GM12878 (cell line): ENCODE measurements around the gene DOP1A.
A peak's percentile ranks its signal among the peaks of the same experiment; 100 is the strongest.

Experiments used
- FOS ChIP-seq: IDR thresholded peaks from 3 replicates; pipeline ENCODE4 v1.6.1; 2011; ENCODE audit warnings: borderline replicate concordance; ENCODE audit not compliant: insufficient read length; ENCODE audit errors: extremely low read depth
- NRF1 ChIP-seq: conservative IDR thresholded peaks from 2 replicates; pipeline ENCODE4 v1.6.1; 2011; ENCODE audit warnings: mild to moderate bottlenecking, low read depth, low read length, improper control_type of control experiment
- SIN3A ChIP-seq: IDR thresholded peaks from 2 replicates; pipeline ENCODE4 v1.6.1; 2012; ENCODE audit warnings: low read depth, low read length, improper control_type of control experiment
- TAF1 ChIP-seq: IDR thresholded peaks from 2 replicates; pipeline ENCODE4 v1.6.1; 2011; ENCODE audit warnings: mild to moderate bottlenecking, low read depth, low read length, borderline replicate concordance
- ZBED1 ChIP-seq: IDR thresholded peaks from 2 replicates; pipeline ENCODE4 v1.6.1; 2016; ENCODE audit warnings: borderline replicate concordance
- TF ChIP-seq, protein P1 (sequence below), 3 experiments: IDR thresholded peaks in 2 of 3; conservative IDR thresholded peaks in 1 of 3; 2 replicates each; pipeline ENCODE4 v1.5.1; 2011; ENCODE audit warnings: low read depth in 3 of 3, low read length in 3 of 3, mild to moderate bottlenecking in 3 of 3, control low read depth in 2 of 3, moderate library complexity in 2 of 3, inconsistent platforms in 1 of 3, mixed read lengths in 1 of 3; ENCODE audit not compliant: control insufficient read depth in 2 of 3, insufficient read depth in 1 of 3; ENCODE audit errors: extremely low read depth in 1 of 3
- TF ChIP-seq, protein P2 (sequence below): fragments of 450-650 bp; IDR thresholded peaks from 2 replicates; pipeline ENCODE4 v1.6.1; 2018; ENCODE audit warnings: mild to moderate bottlenecking, low read depth, moderate library complexity; ENCODE audit not compliant: partially characterized antibody

DNA sequence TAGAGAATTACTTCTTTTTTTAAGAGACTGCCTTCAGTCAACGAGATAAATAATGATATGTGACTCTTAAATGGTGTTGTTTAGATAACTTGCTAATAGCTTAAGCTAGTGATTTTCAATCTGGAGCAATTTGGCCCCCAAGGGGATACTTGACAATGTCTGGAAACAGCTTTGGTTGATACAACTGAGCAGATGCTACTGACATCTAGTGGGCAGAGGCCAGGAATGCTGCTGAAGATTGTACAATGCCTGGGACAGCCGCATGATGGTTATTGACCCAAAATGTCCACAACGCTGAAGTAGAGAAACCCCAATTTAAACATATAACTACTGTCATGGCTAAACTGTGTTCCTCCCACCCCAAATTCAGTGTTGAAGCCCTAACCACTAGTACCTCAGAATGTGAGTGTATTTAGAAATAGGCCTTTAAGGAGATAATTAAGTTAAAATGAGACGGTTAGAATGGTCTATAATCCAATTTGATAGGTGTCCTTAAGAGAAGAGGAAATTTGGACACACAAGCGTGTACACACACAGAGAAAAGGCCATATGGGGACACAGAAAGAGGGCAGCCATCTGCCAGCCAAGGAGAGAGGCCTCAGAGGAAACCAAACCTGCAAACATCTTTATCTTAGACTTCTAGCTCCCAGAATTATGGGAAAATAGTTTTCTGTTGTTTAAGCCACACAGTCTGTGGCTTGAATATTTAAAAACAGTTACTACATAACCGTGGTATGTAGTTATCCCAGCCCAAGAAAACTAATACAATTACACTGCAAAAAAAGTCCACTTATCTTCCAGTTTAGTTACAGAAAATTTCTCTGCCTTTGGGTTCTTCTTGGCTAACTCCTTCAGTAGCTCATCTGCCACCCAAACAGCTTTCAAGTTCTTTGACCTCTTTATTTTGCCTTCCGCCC lies 147.9 kb downstream of the DOP1A start:
- no peak for TF ChIP-seq TAF1
- TF ChIP-seq ZBED1, result no peak
- TF ChIP-seq, protein P1, sequence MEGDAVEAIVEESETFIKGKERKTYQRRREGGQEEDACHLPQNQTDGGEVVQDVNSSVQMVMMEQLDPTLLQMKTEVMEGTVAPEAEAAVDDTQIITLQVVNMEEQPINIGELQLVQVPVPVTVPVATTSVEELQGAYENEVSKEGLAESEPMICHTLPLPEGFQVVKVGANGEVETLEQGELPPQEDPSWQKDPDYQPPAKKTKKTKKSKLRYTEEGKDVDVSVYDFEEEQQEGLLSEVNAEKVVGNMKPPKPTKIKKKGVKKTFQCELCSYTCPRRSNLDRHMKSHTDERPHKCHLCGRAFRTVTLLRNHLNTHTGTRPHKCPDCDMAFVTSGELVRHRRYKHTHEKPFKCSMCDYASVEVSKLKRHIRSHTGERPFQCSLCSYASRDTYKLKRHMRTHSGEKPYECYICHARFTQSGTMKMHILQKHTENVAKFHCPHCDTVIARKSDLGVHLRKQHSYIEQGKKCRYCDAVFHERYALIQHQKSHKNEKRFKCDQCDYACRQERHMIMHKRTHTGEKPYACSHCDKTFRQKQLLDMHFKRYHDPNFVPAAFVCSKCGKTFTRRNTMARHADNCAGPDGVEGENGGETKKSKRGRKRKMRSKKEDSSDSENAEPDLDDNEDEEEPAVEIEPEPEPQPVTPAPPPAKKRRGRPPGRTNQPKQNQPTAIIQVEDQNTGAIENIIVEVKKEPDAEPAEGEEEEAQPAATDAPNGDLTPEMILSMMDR (IDR thresholded peaks at IDR 0.05 in 2 of 3, conservative IDR thresholded peaks at IDR 0.05 in 1 of 3; ENCODE audit: control insufficient read depth in 2 of 3, extremely low read depth in 1 of 3, insufficient read depth in 1 of 3, low read depth in 3 of 3, low read length in 3 of 3), result peak; percentile 81 to 91 (median 90)
- no peak for TF ChIP-seq NRF1
- TF ChIP-seq, protein P2, sequence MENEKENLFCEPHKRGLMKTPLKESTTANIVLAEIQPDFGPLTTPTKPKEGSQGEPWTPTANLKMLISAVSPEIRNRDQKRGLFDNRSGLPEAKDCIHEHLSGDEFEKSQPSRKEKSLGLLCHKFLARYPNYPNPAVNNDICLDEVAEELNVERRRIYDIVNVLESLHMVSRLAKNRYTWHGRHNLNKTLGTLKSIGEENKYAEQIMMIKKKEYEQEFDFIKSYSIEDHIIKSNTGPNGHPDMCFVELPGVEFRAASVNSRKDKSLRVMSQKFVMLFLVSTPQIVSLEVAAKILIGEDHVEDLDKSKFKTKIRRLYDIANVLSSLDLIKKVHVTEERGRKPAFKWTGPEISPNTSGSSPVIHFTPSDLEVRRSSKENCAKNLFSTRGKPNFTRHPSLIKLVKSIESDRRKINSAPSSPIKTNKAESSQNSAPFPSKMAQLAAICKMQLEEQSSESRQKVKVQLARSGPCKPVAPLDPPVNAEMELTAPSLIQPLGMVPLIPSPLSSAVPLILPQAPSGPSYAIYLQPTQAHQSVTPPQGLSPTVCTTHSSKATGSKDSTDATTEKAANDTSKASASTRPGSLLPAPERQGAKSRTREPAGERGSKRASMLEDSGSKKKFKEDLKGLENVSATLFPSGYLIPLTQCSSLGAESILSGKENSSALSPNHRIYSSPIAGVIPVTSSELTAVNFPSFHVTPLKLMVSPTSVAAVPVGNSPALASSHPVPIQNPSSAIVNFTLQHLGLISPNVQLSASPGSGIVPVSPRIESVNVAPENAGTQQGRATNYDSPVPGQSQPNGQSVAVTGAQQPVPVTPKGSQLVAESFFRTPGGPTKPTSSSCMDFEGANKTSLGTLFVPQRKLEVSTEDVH, result no peak
- no peak for TF ChIP-seq FOS
- no peak for TF ChIP-seq SIN3A
